ENCODE results near the gene SPATA2L.

DNA sequence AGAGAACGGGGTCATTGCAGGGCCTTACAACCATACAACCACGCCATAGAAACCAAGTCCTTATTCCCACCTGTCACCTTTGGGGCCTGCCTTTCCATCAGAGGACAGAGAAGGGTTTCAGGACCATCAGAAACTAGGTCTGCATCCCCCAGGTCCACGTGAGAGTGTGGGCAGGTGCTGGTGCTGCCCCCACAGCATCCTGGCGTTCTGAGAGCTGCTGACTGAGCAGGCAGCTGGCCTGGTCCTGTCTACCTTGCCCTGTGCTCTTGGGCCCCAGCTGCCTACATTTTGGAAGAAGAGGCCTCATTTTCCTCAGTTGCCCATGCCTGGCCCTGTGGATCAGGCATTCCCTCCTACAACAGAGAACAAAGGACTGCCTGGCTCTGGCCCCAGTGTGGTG lies 41.4 kb upstream of the SPATA2L start:
- TF ChIP-seq CTCF (conservative IDR thresholded peaks at IDR 0.05) (no peak), EZH2 (IDR thresholded peaks at IDR 0.05; ENCODE audit: low read depth) (no peak)
